H9 (cell line): ENCODE data around the gene CDC20. TPM values are rescaled to one million over a fixed set of nuclear protein-coding genes. Genes with fewer than 3 reads are reported as not detected.

ENCODE experiments used
- DNase-seq: peaks from one replicate; pipeline ENCODE4 v3.0.0-alpha.2; 2017
- H2AFZ ChIP-seq: one replicate; pipeline ENCODE4 v1.6.1; 2013; ENCODE audit warnings: mild to moderate bottlenecking, low read length, control low read depth, moderate library complexity
- H2AK5ac ChIP-seq: 2 replicates; pipeline ENCODE4 v1.6.1; 2013; ENCODE audit warnings: low read length, control low read depth, mixed read lengths; ENCODE audit not compliant: insufficient read length
- H2BK120ac ChIP-seq: one replicate; pipeline ENCODE4 v1.6.1; 2013; ENCODE audit warnings: low read depth, mild to moderate bottlenecking, low read length, control low read depth, inconsistent platforms; ENCODE audit not compliant: poor library complexity, severe bottlenecking
- H2BK12ac ChIP-seq: 2 replicates; pipeline ENCODE4 v1.6.1; 2013; ENCODE audit warnings: low read length, control low read depth, mixed read lengths, low read depth; ENCODE audit not compliant: insufficient read length
- H2BK15ac ChIP-seq: 2 replicates; pipeline ENCODE4 v1.6.1; 2013; ENCODE audit warnings: low read depth, low read length, control low read depth
- H2BK20ac ChIP-seq: one replicate; pipeline ENCODE4 v1.6.1; 2013; ENCODE audit warnings: low read depth, mild to moderate bottlenecking, low read length, control low read depth, inconsistent platforms; ENCODE audit not compliant: poor library complexity, severe bottlenecking
- H2BK5ac ChIP-seq: 2 replicates; pipeline ENCODE4 v1.6.1; 2013; ENCODE audit warnings: low read length, control low read depth, mixed read lengths; ENCODE audit not compliant: insufficient read length
- H3K14ac ChIP-seq: 2 replicates; pipeline ENCODE4 v1.6.1; 2013; ENCODE audit warnings: low read length, control low read depth; ENCODE audit not compliant: insufficient read depth
- H3K18ac ChIP-seq: 2 replicates; pipeline ENCODE4 v1.6.1; 2013; ENCODE audit warnings: low read depth, mild to moderate bottlenecking, mixed read lengths, low read length, control low read depth; ENCODE audit not compliant: insufficient read length
- H3K23ac ChIP-seq: 2 replicates; pipeline ENCODE4 v1.6.1; 2013; ENCODE audit warnings: low read length, control low read depth, mixed read lengths, low read depth; ENCODE audit not compliant: insufficient read length
- H3K23me2 ChIP-seq: 2 replicates; pipeline ENCODE4 v1.6.1; 2013; ENCODE audit warnings: low read depth, mild to moderate bottlenecking, mixed read lengths, low read length, control low read depth; ENCODE audit not compliant: insufficient read length, poor library complexity, severe bottlenecking
- H3K27ac ChIP-seq: 2 replicates; pipeline ENCODE4 v1.5.1; 2013; ENCODE audit warnings: low read length, control low read depth, mixed read lengths, low read depth; ENCODE audit not compliant: insufficient read length
- H3K27me3 ChIP-seq: 2 replicates; pipeline ENCODE4 v1.6.1; 2013; ENCODE audit warnings: low read length, control low read depth, inconsistent platforms; ENCODE audit not compliant: insufficient read depth
- H3K4ac ChIP-seq: 2 replicates; pipeline ENCODE4 v1.6.1; 2013; ENCODE audit warnings: low read depth, mild to moderate bottlenecking, control low read depth, inconsistent platforms, low read length, moderate library complexity
- H3K4me1 ChIP-seq: 2 replicates; pipeline ENCODE4 v1.6.1; 2013; ENCODE audit warnings: low read length, control low read depth, inconsistent platforms; ENCODE audit not compliant: insufficient read depth
- H3K4me2 ChIP-seq: 2 replicates; pipeline ENCODE4 v1.6.1; 2013; ENCODE audit warnings: low read length, control low read depth, mixed read lengths; ENCODE audit not compliant: insufficient read length, insufficient read depth
- H3K56ac ChIP-seq: 2 replicates; pipeline ENCODE4 v1.6.1; 2013; ENCODE audit warnings: low read depth, mild to moderate bottlenecking, mixed read lengths, low read length, control low read depth; ENCODE audit not compliant: insufficient read length
- H3K79me1 ChIP-seq: 2 replicates; pipeline ENCODE4 v1.6.1; 2013; ENCODE audit warnings: low read depth, mild to moderate bottlenecking, moderate library complexity, low read length, control low read depth, inconsistent platforms; ENCODE audit not compliant: insufficient read depth, poor library complexity, severe bottlenecking
- H3K79me2 ChIP-seq: 2 replicates; pipeline ENCODE4 v1.6.1; 2013; ENCODE audit warnings: low read length, control low read depth, inconsistent platforms; ENCODE audit not compliant: insufficient read depth
- H3K9ac ChIP-seq: 2 replicates; pipeline ENCODE4 v1.6.1; 2013; ENCODE audit warnings: low read length, control low read depth, mixed read lengths; ENCODE audit not compliant: insufficient read length; ENCODE audit errors: extremely low read depth
- H3K9me3 ChIP-seq: one replicate; pipeline ENCODE4 v1.6.1; 2013; ENCODE audit warnings: low read depth, low read length, inconsistent platforms; ENCODE audit not compliant: control insufficient read depth
- H3T11ph ChIP-seq: one replicate; pipeline ENCODE4 v1.6.1; 2013; ENCODE audit warnings: mild to moderate bottlenecking, low read length, control low read depth, inconsistent platforms
- H4K20me1 ChIP-seq: one replicate; pipeline ENCODE4 v1.6.1; 2013; ENCODE audit not compliant: control insufficient read depth, insufficient read length, insufficient read depth
- H4K5ac ChIP-seq: 2 replicates; pipeline ENCODE4 v1.6.1; 2013; ENCODE audit warnings: low read depth, mild to moderate bottlenecking, mixed read lengths, low read length, control low read depth; ENCODE audit not compliant: insufficient read length
- H4K8ac ChIP-seq: replicated peaks from 2 replicates; pipeline ENCODE4 v1.6.1; 2013; ENCODE audit warnings: low read length, control low read depth, mixed read lengths, low read depth; ENCODE audit not compliant: insufficient read length
- H4K91ac ChIP-seq: 2 replicates; pipeline ENCODE4 v1.6.1; 2013; ENCODE audit warnings: low read depth, mild to moderate bottlenecking, moderate library complexity, mixed read lengths, low read length, control low read depth; ENCODE audit not compliant: insufficient read length
- H3K27ac Mint-ChIP-seq, 3 experiments: 2 replicates in 2 of 3; 3 replicates in 1 of 3; pipeline ENCODE4 v1.8.0; 2020 to 2021; ENCODE audit warnings: mixed read lengths in 3 of 3, mild to moderate bottlenecking in 1 of 3, moderate library complexity in 1 of 3
- H3K27me3 Mint-ChIP-seq: 2 replicates; pipeline ENCODE4 v1.8.0; 2021; ENCODE audit warnings: low read depth, mild to moderate bottlenecking, moderate library complexity, mixed read lengths
- H3K36me3 Mint-ChIP-seq, 3 experiments: 2 replicates in 2 of 3; 3 replicates in 1 of 3; pipeline ENCODE4 v1.8.0; 2020 to 2021; ENCODE audit warnings: low read depth in 3 of 3, mixed read lengths in 3 of 3; ENCODE audit not compliant: insufficient read depth in 1 of 3
- H3K4me1 Mint-ChIP-seq, 2 experiments: 2 replicates each; pipeline ENCODE4 v1.8.0; 2020; ENCODE audit warnings: mixed read lengths in 2 of 2
- H3K4me3 Mint-ChIP-seq, 2 experiments: 2 replicates in 1 of 2; 3 replicates in 1 of 2; pipeline ENCODE4 v1.8.0; 2020 to 2021; ENCODE audit warnings: mild to moderate bottlenecking in 2 of 2, mixed read lengths in 2 of 2, moderate library complexity in 1 of 2
- H3K9me3 Mint-ChIP-seq, 2 experiments: 2 replicates in 1 of 2; 3 replicates in 1 of 2; pipeline ENCODE4 v1.8.0; 2020; ENCODE audit warnings: mild to moderate bottlenecking in 2 of 2, mixed read lengths in 2 of 2, moderate library complexity in 1 of 2
- WGBS: extraction: QIAGEN DNeasy Blood & Tissue Kit; methylation state at CpG from one replicate; pipeline ENCODE4 v1.1.7; 2013; ENCODE audit warnings: missing lambda C conversion rate, low lambda C conversion rate, mixed read lengths; ENCODE audit not compliant: insufficient read length; ENCODE audit errors: extremely low coverage; 5-methylcytosine and 5-hydroxymethylcytosine counted together
- total RNA-seq: library from RNA; stranded (reverse); gene quantifications from 2 replicates; pipeline ENCODE4 v1.2.1, GENCODE V29; 2021
- TF ChIP-seq, protein P1 (sequence below): fragments of 200-600 bp; sonication (generic); conservative IDR thresholded peaks from 3 replicates; pipeline ENCODE4 v1.8.0; 2021; ENCODE audit warnings: antibody characterized with exemption, mild to moderate bottlenecking

The CDC20 gene
- total RNA-seq, 1 experiment from 2014 or later = 246 TPM

GRCh38 chr1:43334453-43335205 is 24.2 kb upstream of the CDC20 start:
- Histone ChIP-seq H3K27me3 (no peaks in the 10 kb centered on the region), H2BK5ac (no peak overlapping the region), H3K9me3 (no peaks in the 10 kb centered on the region), H3K23ac (no peak overlapping the region), H2AFZ (no peak overlapping the region), H3K14ac (no peak overlapping the region), H3T11ph (no peak overlapping the region), H3K27ac (no peak overlapping the region), H3K4ac (no peak overlapping the region), H2BK120ac (no peak overlapping the region), H3K4me1 (no peaks in the 10 kb centered on the region), H3K56ac (no peak overlapping the region), H4K91ac (no peak overlapping the region), H3K9ac (no peak overlapping the region), H4K20me1 (no peaks in the 10 kb centered on the region), H3K4me2 (no peak overlapping the region), H2BK20ac (no peak overlapping the region), H3K79me1 (no peaks in the 10 kb centered on the region), H4K8ac (no peak overlapping the region), H4K5ac (no peak overlapping the region), H3K79me2 (no peaks in the 10 kb centered on the region), H2AK5ac (no peak overlapping the region), H3K18ac (no peak overlapping the region), H3K23me2 (no peaks in the 10 kb centered on the region), H2BK12ac (no peak overlapping the region), H2BK15ac (no peak overlapping the region)
- H3K36me3 Mint-ChIP-seq = no peaks in the 10 kb centered on the region
- 100% methylated on average over 1 of the region's 7 CpGs for WGBS
- no peak overlapping the region for H3K4me3 Mint-ChIP-seq
- H3K4me1 Mint-ChIP-seq = peaks cover 12 to 21% of the 10 kb centered on the region in 2 experiments
- no peaks in the 10 kb centered on the region for H3K9me3 Mint-ChIP-seq
- no peak for DNase-seq
- no peak overlapping the region for H3K27ac Mint-ChIP-seq
- TF ChIP-seq, protein P1, sequence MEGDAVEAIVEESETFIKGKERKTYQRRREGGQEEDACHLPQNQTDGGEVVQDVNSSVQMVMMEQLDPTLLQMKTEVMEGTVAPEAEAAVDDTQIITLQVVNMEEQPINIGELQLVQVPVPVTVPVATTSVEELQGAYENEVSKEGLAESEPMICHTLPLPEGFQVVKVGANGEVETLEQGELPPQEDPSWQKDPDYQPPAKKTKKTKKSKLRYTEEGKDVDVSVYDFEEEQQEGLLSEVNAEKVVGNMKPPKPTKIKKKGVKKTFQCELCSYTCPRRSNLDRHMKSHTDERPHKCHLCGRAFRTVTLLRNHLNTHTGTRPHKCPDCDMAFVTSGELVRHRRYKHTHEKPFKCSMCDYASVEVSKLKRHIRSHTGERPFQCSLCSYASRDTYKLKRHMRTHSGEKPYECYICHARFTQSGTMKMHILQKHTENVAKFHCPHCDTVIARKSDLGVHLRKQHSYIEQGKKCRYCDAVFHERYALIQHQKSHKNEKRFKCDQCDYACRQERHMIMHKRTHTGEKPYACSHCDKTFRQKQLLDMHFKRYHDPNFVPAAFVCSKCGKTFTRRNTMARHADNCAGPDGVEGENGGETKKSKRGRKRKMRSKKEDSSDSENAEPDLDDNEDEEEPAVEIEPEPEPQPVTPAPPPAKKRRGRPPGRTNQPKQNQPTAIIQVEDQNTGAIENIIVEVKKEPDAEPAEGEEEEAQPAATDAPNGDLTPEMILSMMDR = no peak
- H3K27me3 Mint-ChIP-seq = peaks cover 12% of the 10 kb centered on the region
